ENCODE data around the gene TUSC2. TPM values are rescaled to one million over a fixed set of nuclear protein-coding genes. Genes with fewer than 3 reads are reported as not detected.

Gene TUSC2
- total and polyA plus RNA-seq, 2 donors (not counting 1 experiment from before 2014, with no cell fraction given), result 13.4 to 15.3 TPM

GRCh38 chr3:50278880-50279224, 49.2 kb downstream of the TUSC2 start, which contains the start of gene LSMEM2:
Gene LSMEM2, plus strand, starts transcription at chr3:50279087. Its CDS starts 27 bp downstream, at chr3:50279114.
- Histone ChIP-seq H2AFZ (ENCODE audit: low read length) (no peak within 1 kb of the TSS), H3K27ac (ENCODE audit: insufficient read depth, low read length) (no peak within 1 kb of the TSS), H3K27me3 (ENCODE audit: control insufficient read depth, insufficient read depth, low read length) (no peaks in the 10 kb centered on the region), H3K9ac (ENCODE audit: insufficient read depth, low read length) (no peak within 1 kb of the TSS), H3K36me3 (ENCODE audit: control insufficient read depth, insufficient read depth, low read length) (no peaks in the 10 kb centered on the region), H4K20me1 (ENCODE audit: control insufficient read depth, extremely low read depth, insufficient read depth, low read length) (no peaks in the 10 kb centered on the region), H3K4me3 (replicated peaks in 1 of 4; ENCODE audit: control extremely low read depth in 1 of 4, insufficient read depth in 1 of 4, low read depth in 3 of 4, low read length in 4 of 4) (no peak within 1 kb of the TSS), H3K79me2 (ENCODE audit: control insufficient read depth, insufficient read depth, low read length) (no peaks in the 10 kb centered on the region), H3K9me3 (ENCODE audit: control insufficient read depth, insufficient read depth, low read depth, low read length) (no peaks in the 10 kb centered on the region), H3K4me1 (ENCODE audit: control insufficient read depth, extremely low read depth, insufficient read depth, low read length) (no peaks in the 10 kb centered on the region), H3K4me2 (ENCODE audit: extremely low read depth, insufficient read depth, low read length) (no peak within 1 kb of the TSS)
- DNase-seq (ENCODE audit: low read depth in 2 of 2), result no peak
- TF ChIP-seq EZH2 (IDR thresholded peaks at IDR 0.05; ENCODE audit: low read length, missing control alignments) (no peak), CTCF (conservative IDR thresholded peaks at IDR 0.05 in 1 of 2, IDR thresholded peaks at IDR 0.05 in 1 of 2; ENCODE audit: low read depth in 1 of 2, low read length in 2 of 2) (no peak)

- Histone ChIP-seq H3K79me2 (ENCODE audit: control insufficient read depth, insufficient read depth, low read length) (no peaks in the 10 kb centered on the region), H3K9ac (ENCODE audit: insufficient read depth, low read length) (no peak overlapping the region), H3K4me3 (replicated peaks in 1 of 4; ENCODE audit: control extremely low read depth in 1 of 4, insufficient read depth in 1 of 4, low read depth in 3 of 4, low read length in 4 of 4) (no peak overlapping the region), H3K4me1 (ENCODE audit: control insufficient read depth, extremely low read depth, insufficient read depth, low read length) (peaks cover under 1% of the 10 kb centered on the region), H4K20me1 (ENCODE audit: control insufficient read depth, extremely low read depth, insufficient read depth, low read length) (no peaks in the 10 kb centered on the region), H3K27me3 (ENCODE audit: control insufficient read depth, insufficient read depth, low read length) (no peaks in the 10 kb centered on the region), H2AFZ (ENCODE audit: low read length) (no peak overlapping the region), H3K9me3 (ENCODE audit: control insufficient read depth, insufficient read depth, low read depth, low read length) (no peaks in the 10 kb centered on the region), H3K27ac (ENCODE audit: insufficient read depth, low read length) (no peak overlapping the region), H3K36me3 (ENCODE audit: control insufficient read depth, insufficient read depth, low read length) (no peaks in the 10 kb centered on the region), H3K4me2 (ENCODE audit: extremely low read depth, insufficient read depth, low read length) (no peak overlapping the region)
- TF ChIP-seq EZH2 (IDR thresholded peaks at IDR 0.05; ENCODE audit: low read length, missing control alignments) (no peak), CTCF (conservative IDR thresholded peaks at IDR 0.05 in 1 of 2, IDR thresholded peaks at IDR 0.05 in 1 of 2; ENCODE audit: low read depth in 1 of 2, low read length in 2 of 2) (no peak)
- no peak for DNase-seq (ENCODE audit: low read depth in 2 of 2)
Measured at GRCh38 chr3:50278123-50278879, 49.7 kb downstream of the TUSC2 start.

GRCh38 chr3:50276762-50277101, 51.3 kb downstream of the TUSC2 start:
- no peaks in the 10 kb centered on the region for H4K20me1 ChIP-seq (ENCODE audit: control insufficient read depth, extremely low read depth, insufficient read depth, low read length)
- H2AFZ ChIP-seq (ENCODE audit: low read length), result no peak overlapping the region
- H3K4me2 ChIP-seq (ENCODE audit: extremely low read depth, insufficient read depth, low read length), result no peak overlapping the region
- TF ChIP-seq EZH2 (IDR thresholded peaks at IDR 0.05; ENCODE audit: low read length, missing control alignments) (no peak), CTCF (conservative IDR thresholded peaks at IDR 0.05 in 1 of 2, IDR thresholded peaks at IDR 0.05 in 1 of 2; ENCODE audit: low read depth in 1 of 2, low read length in 2 of 2) (no peak)
- no peak overlapping the region for H3K4me3 ChIP-seq (replicated peaks in 1 of 4; ENCODE audit: control extremely low read depth in 1 of 4, insufficient read depth in 1 of 4, low read depth in 3 of 4, low read length in 4 of 4)
- no peak for DNase-seq (ENCODE audit: low read depth in 2 of 2)
- H3K4me1 ChIP-seq (ENCODE audit: control insufficient read depth, extremely low read depth, insufficient read depth, low read length), result peaks cover 5% of the 10 kb centered on the region
- no peak overlapping the region for H3K27ac ChIP-seq (ENCODE audit: insufficient read depth, low read length)
- H3K9ac ChIP-seq (ENCODE audit: insufficient read depth, low read length), result no peak overlapping the region
- no peaks in the 10 kb centered on the region for H3K27me3 ChIP-seq (ENCODE audit: control insufficient read depth, insufficient read depth, low read length)
- no peaks in the 10 kb centered on the region for H3K79me2 ChIP-seq (ENCODE audit: control insufficient read depth, insufficient read depth, low read length)
- H3K9me3 ChIP-seq (ENCODE audit: control insufficient read depth, insufficient read depth, low read depth, low read length), result no peaks in the 10 kb centered on the region
- no peaks in the 10 kb centered on the region for H3K36me3 ChIP-seq (ENCODE audit: control insufficient read depth, insufficient read depth, low read length)
